Fibroblast of skin of left biceps (primary cell): ENCODE results near the gene LMCD1.
A peak's percentile ranks its signal among the peaks of the same experiment; 100 is the strongest.

ENCODE experiments used
- DNase-seq, 2 experiments: peaks; one replicate each; pipeline ENCODE4 v3.0.0-alpha.2; 2013; ENCODE audit warnings: low read depth in 2 of 2

Gene LMCD1

GRCh38 chr3:8584661-8585060 is 83.0 kb downstream of the LMCD1 start:
- DNase-seq: no peak

GRCh38 chr3:8589880-8590556 is 88.4 kb downstream of the LMCD1 start:
- peak in 1 of 2 experiments; percentile 23 for DNase-seq

- DNase-seq: no peak
Observed at GRCh38 chr3:8593021-8593827, 91.6 kb downstream of the LMCD1 start.

- no peak for DNase-seq
Observed at GRCh38 chr3:8595252-8595651, 93.6 kb downstream of the LMCD1 start.

- DNase-seq: no peak
Observed at GRCh38 chr3:8595695-8596115, 94.1 kb downstream of the LMCD1 start.

- DNase-seq: no peak
Observed at GRCh38 chr3:8596321-8597218, 94.9 kb downstream of the LMCD1 start.

- no peak for DNase-seq
Observed at GRCh38 chr3:8597219-8597853, 95.7 kb downstream of the LMCD1 start.

GRCh38 chr3:8599146-8599545 is 97.5 kb downstream of the LMCD1 start:
- no peak for DNase-seq

GRCh38 chr3:8600457-8600856 is 98.8 kb downstream of the LMCD1 start:
- no peak for DNase-seq

- DNase-seq: no peak
Observed at GRCh38 chr3:8603115-8603710, 101.6 kb downstream of the LMCD1 start.

GRCh38 chr3:8604006-8604405 is 102.4 kb downstream of the LMCD1 start:
- no peak for DNase-seq

- no peak for DNase-seq
Observed at GRCh38 chr3:8604988-8605387, 103.4 kb downstream of the LMCD1 start.

- no peak for DNase-seq
Observed at GRCh38 chr3:8606701-8607231, 105.1 kb downstream of the LMCD1 start.

- peak in 1 of 2 experiments; percentile 43 for DNase-seq
Observed at GRCh38 chr3:8607234-8608040, 105.8 kb downstream of the LMCD1 start.

- DNase-seq: no peak
Observed at GRCh38 chr3:8608041-8608790, 106.6 kb downstream of the LMCD1 start.

GRCh38 chr3:8608791-8609467 is 107.3 kb downstream of the LMCD1 start:
- DNase-seq: no peak

GRCh38 chr3:8610951-8611350 is 109.3 kb downstream of the LMCD1 start:
- DNase-seq: no peak

GRCh38 chr3:8617921-8618320 is 116.3 kb downstream of the LMCD1 start:
- DNase-seq: no peak

GRCh38 chr3:8618950-8619349 is 117.3 kb downstream of the LMCD1 start:
- DNase-seq: no peak
